Endothelial cell of umbilical vein (primary cell): Measurements from ENCODE around the gene RBPJL. TPM values are rescaled to one million over a fixed set of nuclear protein-coding genes. Genes with fewer than 3 reads are reported as not detected.

ENCODE experiments used
- BruUV-seq: library from RNA; stranded (reverse); fragments of 400-500 nt; replicated peaks from 2 replicates; lab custom pipeline; 2021; lab: Mats Ljungman, UMichigan
- CTCF ChIA-PET: fragments of 300-600, 350-600 bp; sonication (Branson Sonifier 250); formaldehyde crosslinking; loops from one replicate; lab custom pipeline; 2021; ENCODE audit warnings: antibody characterized with exemption, inconsistent platforms; lab: Charles Lee
- POLR2A ChIA-PET: fragments of 300-600, 350-600 bp; sonication (Branson Sonifier 250); formaldehyde crosslinking; loops from one replicate; lab custom pipeline; 2021; ENCODE audit warnings: antibody characterized with exemption, inconsistent platforms; lab: Charles Lee
- DNase-seq: peaks from one replicate; pipeline ENCODE4 v3.0.0-alpha.2; 2011; ENCODE audit warnings: low read depth, low spot score
- FAIRE-seq: peaks from 2 replicates; lab custom pipeline; 2011; peaks lifted over from hg19 to GRCh38; lab: Jason Lieb, UNC
- H2AFZ ChIP-seq: 2 replicates; pipeline ENCODE4 v1.6.0; 2012; ENCODE audit warnings: low read depth, low read length, control low read depth, inconsistent platforms
- H3K27ac ChIP-seq: 2 replicates; pipeline ENCODE4 v1.5.1; 2011; ENCODE audit warnings: low read depth, mild to moderate bottlenecking, control low read depth, low read length, moderate library complexity; ENCODE audit not compliant: insufficient read depth
- H3K27me3 ChIP-seq, 2 experiments: 2 replicates each; pipeline versions ENCODE4 v1.6.0 to v1.6.1; 2011; ENCODE audit warnings: low read length in 2 of 2, mixed read lengths in 1 of 2; ENCODE audit not compliant: control insufficient read depth in 2 of 2, insufficient read depth in 2 of 2
- H3K36me3 ChIP-seq, 2 experiments: 2 replicates in 1 of 2; 3 replicates in 1 of 2; pipeline ENCODE4 v1.5.1; 2011; ENCODE audit warnings: low read length in 2 of 2, mild to moderate bottlenecking in 1 of 2, moderate library complexity in 1 of 2; ENCODE audit not compliant: control insufficient read depth in 2 of 2, insufficient read depth in 2 of 2; ENCODE audit errors: extremely low read depth in 1 of 2
- H3K4me1 ChIP-seq: 3 replicates; pipeline ENCODE4 v1.5.1; 2011; ENCODE audit warnings: mild to moderate bottlenecking, low read length; ENCODE audit not compliant: control insufficient read depth, insufficient read depth; ENCODE audit errors: extremely low read depth
- H3K4me2 ChIP-seq: 2 replicates; pipeline ENCODE4 v1.6.1; 2011; ENCODE audit warnings: low read length, control low read depth, mixed read lengths; ENCODE audit not compliant: insufficient read depth
- H3K4me3 ChIP-seq, 3 experiments: fragments of 200-600 bp in 1 of 3; sonication (generic), shearing (Covaris generic) in 1 of 3; replicated peaks in 1 of 3; 2 replicates each; pipeline ENCODE4 v1.5.1; 2011 to 2016; ENCODE audit warnings: control low read depth in 3 of 3, low read length in 3 of 3, mild to moderate bottlenecking in 2 of 3, inconsistent platforms in 1 of 3, low read depth in 1 of 3, moderate library complexity in 1 of 3; ENCODE audit not compliant: insufficient read depth in 1 of 3
- H3K79me2 ChIP-seq: 2 replicates; pipeline ENCODE4 v1.6.0; 2012; ENCODE audit warnings: low read length, inconsistent platforms; ENCODE audit not compliant: control insufficient read depth, insufficient read depth
- H3K9ac ChIP-seq: replicated peaks from 2 replicates; pipeline ENCODE3; 2011; ENCODE audit warnings: low read length, control low read depth; ENCODE audit not compliant: insufficient read depth; ENCODE audit errors: extremely low read depth
- H3K9me1 ChIP-seq: replicated peaks from 3 replicates; pipeline ENCODE4 v1.6.0; 2011; ENCODE audit warnings: mild to moderate bottlenecking, low read length; ENCODE audit not compliant: control insufficient read depth, insufficient read depth; ENCODE audit errors: extremely low read depth
- H3K9me3 ChIP-seq: replicated peaks from 2 replicates; pipeline ENCODE4 v1.5.1; 2012; ENCODE audit warnings: low read length, inconsistent platforms; ENCODE audit not compliant: control insufficient read depth, insufficient read depth
- H4K20me1 ChIP-seq: replicated peaks from 2 replicates; pipeline ENCODE3; 2011; ENCODE audit warnings: mild to moderate bottlenecking, low read length; ENCODE audit not compliant: control insufficient read depth, insufficient read depth; ENCODE audit errors: extremely low read depth
- EZH2 ChIP-seq: IDR thresholded peaks from 2 replicates; pipeline ENCODE4 v1.6.1; 2012; ENCODE audit warnings: borderline replicate concordance, low read depth, mild to moderate bottlenecking, moderate library complexity, low read length, inconsistent platforms; ENCODE audit not compliant: severe bottlenecking
- FOS ChIP-seq: IDR thresholded peaks from 2 replicates; pipeline ENCODE4 v1.6.1; 2011; ENCODE audit warnings: mild to moderate bottlenecking, low read length, moderate library complexity, borderline replicate concordance; ENCODE audit not compliant: insufficient read depth
- GATA2 ChIP-seq: IDR thresholded peaks from 2 replicates; pipeline ENCODE4 v1.7.0; 2011; ENCODE audit warnings: low read depth, mild to moderate bottlenecking, moderate library complexity, mixed read lengths, low read length; ENCODE audit not compliant: insufficient read length, insufficient read depth
- JUN ChIP-seq: IDR thresholded peaks from 2 replicates; pipeline ENCODE4 v1.6.1; 2011; ENCODE audit warnings: borderline replicate concordance, low read depth; ENCODE audit not compliant: insufficient read length, insufficient read depth
- MAX ChIP-seq: IDR thresholded peaks from 2 replicates; pipeline ENCODE4 v1.6.1; 2011; ENCODE audit not compliant: insufficient read depth, insufficient read length
- MYC ChIP-seq: IDR thresholded peaks from one replicate; pipeline ENCODE4 v1.6.1; 2011; ENCODE audit warnings: mild to moderate bottlenecking, low read depth, low read length
- POLR2AphosphoS5 ChIP-seq: IDR thresholded peaks from 2 replicates; pipeline ENCODE4 v1.6.1; 2012; ENCODE audit warnings: low read depth, mild to moderate bottlenecking, control low read depth, low read length, moderate library complexity; ENCODE audit not compliant: insufficient read depth
- dilution Hi-C: fragments of 300-500 bp; cut with MboI; formaldehyde crosslinking; loops from one replicate; pipeline ENCODE4 v1.15.0; 2019; ENCODE audit warnings: low sequenced_read_pairs; ENCODE audit not compliant: extremely low pct_ligation_motif_present
- intact Hi-C: fragments of 100-400 bp; cut with micrococcal nuclease; formaldehyde crosslinking; loops from one replicate; pipeline ENCODE4 v1.10.0; 2022
- polyA plus RNA-seq, 4 experiments: library from polyadenylated mRNA; depleted of rRNA in 3 of 4; stranded (reverse) in 3 of 4; unstranded in 1 of 4; fragments of >200 nt; gene quantifications; 2 replicates each; pipeline versions ENCODE4 v1.2.1 to v1.2.3, GENCODE V29; 2011 to 2012; ENCODE audit warnings: missing spikeins in 1 of 4
- total RNA-seq: library from RNA; stranded (reverse); gene quantifications from 2 replicates; pipeline ENCODE4 v1.2.3, GENCODE V29; 2021
- TF ChIP-seq, protein P1 (sequence below), 2 donors: IDR thresholded peaks; 1 replicate in 1 of 2; 2 replicates in 1 of 2; pipeline ENCODE4 v1.5.1; 2011; ENCODE audit warnings: low read length in 2 of 2, mild to moderate bottlenecking in 2 of 2, moderate library complexity in 2 of 2, control low read depth in 1 of 2, inconsistent platforms in 1 of 2, low read depth in 1 of 2; ENCODE audit not compliant: insufficient read depth in 1 of 2; ENCODE audit errors: extremely low read depth in 1 of 2

RBPJL gene
- total and polyA plus RNA-seq, 2 donors (not counting 3 experiments of a cell fraction or from before 2014, with no cell fraction given), result not detected

- ChIA-PET POLR2A (interaction anchor here (0.7 kb wide), 1 partner anchor 461 kb away, joined by 4 read pairs; no protein-coding TSS in a partner anchor), CTCF (interaction anchor here (0.7 to 15.2 kb wide), 38 partner anchors 10 to 461 kb away, joined by 3 to 389 read pairs (median 5); partner anchors contain the start of genes DBNDD2, PIGT, SDC4 and SYS1)
- no peaks in the 10 kb centered on the region for H4K20me1 ChIP-seq
- TF ChIP-seq FOS (no peak), MAX (no peak), JUN (no peak), POLR2AphosphoS5 (no peak), EZH2 (no peak), GATA2 (no peak), MYC (no peak)
- TF ChIP-seq, protein P1, sequence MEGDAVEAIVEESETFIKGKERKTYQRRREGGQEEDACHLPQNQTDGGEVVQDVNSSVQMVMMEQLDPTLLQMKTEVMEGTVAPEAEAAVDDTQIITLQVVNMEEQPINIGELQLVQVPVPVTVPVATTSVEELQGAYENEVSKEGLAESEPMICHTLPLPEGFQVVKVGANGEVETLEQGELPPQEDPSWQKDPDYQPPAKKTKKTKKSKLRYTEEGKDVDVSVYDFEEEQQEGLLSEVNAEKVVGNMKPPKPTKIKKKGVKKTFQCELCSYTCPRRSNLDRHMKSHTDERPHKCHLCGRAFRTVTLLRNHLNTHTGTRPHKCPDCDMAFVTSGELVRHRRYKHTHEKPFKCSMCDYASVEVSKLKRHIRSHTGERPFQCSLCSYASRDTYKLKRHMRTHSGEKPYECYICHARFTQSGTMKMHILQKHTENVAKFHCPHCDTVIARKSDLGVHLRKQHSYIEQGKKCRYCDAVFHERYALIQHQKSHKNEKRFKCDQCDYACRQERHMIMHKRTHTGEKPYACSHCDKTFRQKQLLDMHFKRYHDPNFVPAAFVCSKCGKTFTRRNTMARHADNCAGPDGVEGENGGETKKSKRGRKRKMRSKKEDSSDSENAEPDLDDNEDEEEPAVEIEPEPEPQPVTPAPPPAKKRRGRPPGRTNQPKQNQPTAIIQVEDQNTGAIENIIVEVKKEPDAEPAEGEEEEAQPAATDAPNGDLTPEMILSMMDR (IDR thresholded peaks at IDR 0.05; ENCODE audit: extremely low read depth in 1 of 2, insufficient read depth in 1 of 2, low read depth in 1 of 2, low read length in 2 of 2), result no peak
- H3K27ac ChIP-seq, result no peak overlapping the region
- dilution Hi-C loops (no loop called here), intact Hi-C loops (no loop called here)
- DNase-seq, result no peak
- BruUV-seq, result no TSS peak
- H3K4me1 ChIP-seq, result no peaks in the 10 kb centered on the region
- H3K27me3 ChIP-seq, result peaks cover 20 to 24% of the 10 kb centered on the region in 2 experiments
- no peaks in the 10 kb centered on the region for H3K36me3 ChIP-seq
- no peak overlapping the region for H3K9ac ChIP-seq
- no peaks in the 10 kb centered on the region for H3K9me1 ChIP-seq
- no peak overlapping the region for H2AFZ ChIP-seq
- no peak overlapping the region for H3K4me2 ChIP-seq
- H3K79me2 ChIP-seq, result no peaks in the 10 kb centered on the region
- no peak overlapping the region for H3K4me3 ChIP-seq
- H3K9me3 ChIP-seq, result no peaks in the 10 kb centered on the region
- FAIRE-seq, result no peak
Observed at GRCh38 chr20:45318386-45318939, 11.8 kb downstream of the RBPJL start.
